ENCODE results near the gene ASB9.
"Not testable (repeated sequence)": the region's sequence is repeated elsewhere in the genome, so short reads cannot be mapped to it uniquely, and the experiment has no call there.

ASB9 gene, protein sequence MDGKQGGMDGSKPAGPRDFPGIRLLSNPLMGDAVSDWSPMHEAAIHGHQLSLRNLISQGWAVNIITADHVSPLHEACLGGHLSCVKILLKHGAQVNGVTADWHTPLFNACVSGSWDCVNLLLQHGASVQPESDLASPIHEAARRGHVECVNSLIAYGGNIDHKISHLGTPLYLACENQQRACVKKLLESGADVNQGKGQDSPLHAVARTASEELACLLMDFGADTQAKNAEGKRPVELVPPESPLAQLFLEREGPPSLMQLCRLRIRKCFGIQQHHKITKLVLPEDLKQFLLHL
- total RNA-seq, result 0.04 to 1.6 (median 0.55) reads per million in 17 experiments

GRCh38 chrX:15269618-15270521 lies at the start of gene ASB9:
Gene ASB9 (minus strand): TSS chrX:15270083. CDS start chrX:15269874, 209 bp downstream.
- peak; percentile 27 to 38 (median 34) for DNase-seq

GRCh38 chrX:15319075-15319474 lies 49.2 kb upstream of the ASB9 start:
- no peak for DNase-seq

DNA sequence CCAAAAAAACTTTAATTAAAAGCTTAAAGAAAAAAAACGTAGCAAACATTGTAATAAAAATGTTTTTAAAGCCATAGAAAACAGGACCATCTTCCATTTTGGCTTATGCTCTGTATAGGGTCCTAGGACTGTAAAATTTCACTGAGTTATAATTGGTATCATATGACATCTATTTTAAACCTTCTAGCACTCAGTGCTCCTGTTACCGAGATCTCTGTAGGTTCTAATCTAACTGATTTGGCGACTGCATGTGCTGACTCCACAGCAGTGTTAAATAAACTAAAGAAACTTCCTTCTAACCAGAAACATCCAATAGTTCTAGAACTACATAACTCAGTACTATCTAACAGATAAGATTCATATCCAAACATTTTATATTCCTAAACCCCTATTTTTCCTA lies 45.6 kb upstream of the ASB9 start, which contains the start of gene ASB11:
Gene ASB11, minus strand, starts transcription at position 132 of the 400 bp plus-strand sequence. Its CDS starts 35 bp downstream, at position 97.
- DNase-seq, result no peak

DNA sequence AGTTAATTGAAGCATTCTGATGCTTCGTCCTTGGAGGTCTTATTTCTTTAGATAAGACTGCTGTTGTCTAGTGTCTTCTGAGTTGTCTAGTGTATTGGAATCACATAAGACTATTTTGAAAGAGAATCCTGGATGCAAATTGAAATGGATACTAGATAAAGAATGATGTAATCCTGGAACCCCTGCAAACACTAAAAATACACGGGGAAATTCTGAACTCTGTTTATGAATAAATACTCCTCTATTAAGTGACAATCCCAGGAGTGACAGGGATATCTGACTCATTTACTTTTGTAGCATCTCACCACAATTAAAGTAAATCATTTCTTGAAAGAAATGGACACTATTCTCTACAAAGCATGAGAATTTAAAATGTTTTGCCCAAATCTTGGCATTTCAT lies 44.6 kb upstream of the ASB9 start:
- DNase-seq, result no peak

GRCh38 chrX:15311119-15311518 lies 41.2 kb upstream of the ASB9 start:
- DNase-seq, result no peak

DNA sequence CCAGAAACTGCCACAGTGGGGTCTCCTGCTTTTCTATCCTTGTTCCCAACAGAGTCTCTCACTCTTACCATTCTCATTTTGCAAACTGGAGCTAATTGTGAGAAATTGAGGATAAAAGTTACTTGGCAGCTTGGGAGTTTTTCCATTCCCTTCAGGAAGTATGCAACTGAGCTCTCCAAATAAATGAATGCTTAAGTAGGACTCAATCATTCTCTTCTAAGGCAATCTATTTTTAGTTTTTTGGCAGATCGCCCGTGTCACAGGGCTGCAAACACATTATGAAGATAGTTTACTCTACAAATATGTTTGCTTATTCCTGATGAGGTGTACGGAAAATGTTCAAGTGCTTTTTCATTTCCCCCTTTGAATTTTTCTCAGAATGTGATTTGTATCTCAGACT lies 40.2 kb upstream of the ASB9 start:
- peak; percentile 41 to 55 (median 50) for DNase-seq

DNA sequence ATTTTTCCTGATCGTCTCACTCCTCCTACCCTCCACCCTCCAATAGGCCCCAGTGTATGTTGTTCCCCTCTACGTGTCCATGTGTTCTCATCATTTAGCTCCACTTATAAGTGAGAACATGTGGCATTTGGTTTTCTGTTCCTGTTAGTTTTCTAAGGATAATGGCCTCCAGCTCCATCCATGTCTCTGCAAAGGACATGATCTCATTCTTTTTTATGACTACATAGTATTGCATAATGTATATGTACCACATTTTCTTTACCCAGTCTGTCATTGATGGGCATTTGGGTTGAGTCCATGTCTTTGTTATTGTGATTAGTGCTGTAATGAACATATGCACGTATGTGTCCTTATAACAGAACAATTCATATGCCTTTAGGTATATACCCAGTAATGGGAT lies 36.0 kb upstream of the ASB9 start:
- DNase-seq, result not testable (repeated sequence)

- DNase-seq, result peak; percentile 83 to 93 (median 88)
Measured at GRCh38 chrX:15301924-15302323, 32.0 kb upstream of the ASB9 start.

DNA sequence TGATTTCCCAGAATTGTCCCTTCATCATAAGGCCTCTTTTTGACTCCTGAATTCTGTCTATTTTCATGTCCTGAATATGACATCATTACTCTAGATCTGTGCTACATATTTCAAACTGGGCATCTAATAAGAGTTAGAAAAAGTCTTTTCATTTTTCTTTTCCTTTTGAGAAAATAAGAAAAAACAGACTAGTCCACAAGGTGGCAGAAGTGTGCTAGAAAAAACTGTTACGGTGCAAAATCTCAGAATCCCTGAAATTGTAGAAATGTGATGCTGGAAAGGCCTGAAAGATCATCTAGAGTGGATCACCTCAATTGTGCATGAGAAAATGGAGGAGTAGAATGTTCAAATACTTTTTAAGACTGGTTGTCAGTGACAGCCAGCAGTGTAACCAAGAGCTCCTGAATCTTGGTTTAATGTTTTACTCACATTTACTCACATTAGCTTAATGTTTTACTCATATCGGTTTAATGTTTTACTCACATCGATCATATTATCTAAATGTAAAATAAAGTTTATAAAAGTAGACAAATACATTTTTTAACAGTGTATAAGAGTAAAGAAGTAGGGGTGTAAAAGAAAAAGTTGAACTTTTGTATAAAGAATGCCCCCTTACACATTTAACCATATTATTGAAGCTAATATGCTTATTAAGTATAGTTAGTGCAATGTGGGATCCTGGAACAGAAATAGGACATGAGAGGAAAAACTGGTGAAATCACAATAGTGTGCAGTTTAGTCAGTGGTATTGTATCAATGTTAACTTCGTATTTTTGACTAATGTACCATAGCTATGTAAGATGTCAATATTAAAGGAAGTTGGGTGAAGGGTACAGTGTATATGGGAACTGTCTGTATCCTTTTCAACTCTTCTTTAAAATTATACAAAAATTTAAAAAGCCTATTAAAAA lies 30.3 kb upstream of the ASB9 start:
- DNase-seq, result peak; percentile 16 to 58 (median 44)

DNA sequence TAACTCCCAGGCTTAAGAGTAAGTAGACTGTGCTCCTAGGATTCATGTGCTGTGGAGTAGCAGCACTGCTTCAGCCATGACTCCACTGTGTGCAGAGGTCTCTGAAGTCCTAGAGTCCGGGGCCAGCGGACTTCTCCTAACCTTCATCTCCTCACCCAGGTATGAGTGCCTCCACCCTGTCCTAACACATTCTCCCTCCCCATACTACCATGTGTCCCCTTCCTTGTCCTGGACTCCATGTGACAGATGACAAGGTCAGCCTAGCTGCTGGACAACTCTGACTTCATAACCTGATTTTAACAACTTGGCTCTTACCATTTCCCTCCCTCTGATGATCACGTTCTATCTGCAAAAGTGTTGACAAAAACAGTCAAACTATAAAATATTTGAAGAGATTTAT lies 28.9 kb upstream of the ASB9 start:
- DNase-seq, result no peak

DNA sequence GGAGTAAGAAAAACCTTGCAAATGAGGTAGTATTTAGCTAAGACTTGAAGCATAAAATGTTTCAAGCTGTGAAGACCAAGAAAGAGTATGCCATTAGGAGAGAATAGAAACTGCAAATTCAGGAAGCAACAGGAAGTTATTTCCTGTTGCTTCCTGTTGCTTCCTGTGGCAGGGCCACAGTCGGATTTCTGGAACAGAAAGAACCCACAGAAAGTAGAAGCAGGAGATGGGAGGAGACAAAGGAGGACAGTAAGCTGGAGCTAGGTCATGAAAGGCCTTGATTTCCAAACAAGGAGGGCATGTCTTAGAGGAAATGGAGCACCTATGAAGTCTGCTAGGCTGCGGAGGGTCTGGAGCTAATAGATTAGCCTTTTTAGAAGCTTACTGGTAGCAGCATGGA lies 28.3 kb upstream of the ASB9 start:
- DNase-seq, result peak; percentile 16 to 50 (median 36)

DNA sequence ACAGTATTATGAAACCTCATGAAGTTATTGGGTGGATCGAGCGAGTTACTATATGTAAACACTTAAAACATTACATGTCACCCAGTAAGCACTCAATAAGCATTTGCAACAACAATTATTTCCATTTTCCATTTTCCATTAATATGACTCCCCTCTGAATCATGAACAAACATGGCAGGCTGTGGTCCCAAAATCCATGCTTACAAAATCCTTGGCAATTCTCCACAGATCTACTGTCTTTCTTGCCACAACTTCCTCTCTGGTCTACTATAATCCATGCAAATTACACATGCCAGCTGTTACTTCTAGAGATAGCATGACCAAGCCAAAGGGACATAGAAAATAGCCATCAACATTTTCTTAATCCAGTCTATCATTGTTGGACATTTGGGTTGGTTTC lies 23.6 kb upstream of the ASB9 start:
- peak in 1 of 4 experiments; percentile 5 for DNase-seq

GRCh38 chrX:15292861-15293260 lies 23.0 kb upstream of the ASB9 start:
- no peak for DNase-seq

DNA sequence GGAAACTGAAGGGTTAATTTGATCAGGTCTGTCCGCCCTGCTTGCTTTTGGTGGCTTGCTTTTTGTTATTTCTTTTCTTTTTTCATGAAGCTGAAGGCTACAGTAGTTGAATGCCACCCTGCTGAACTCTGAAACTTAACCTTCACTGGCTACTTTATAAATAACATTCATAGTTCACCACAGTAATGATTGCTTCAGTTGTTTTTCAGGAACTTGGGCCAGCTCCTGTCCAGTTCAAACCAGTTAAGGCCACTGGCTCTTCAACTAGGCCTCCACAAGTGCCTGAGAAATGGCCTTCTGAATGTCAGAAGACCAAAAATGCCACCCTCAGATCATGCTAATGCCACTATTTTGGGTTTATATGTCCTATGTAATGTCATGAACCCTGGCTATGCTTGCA lies 7.7 kb upstream of the ASB9 start:
- peak in 3 of 4 experiments; percentile 11 to 24 (median 22) for DNase-seq

DNA sequence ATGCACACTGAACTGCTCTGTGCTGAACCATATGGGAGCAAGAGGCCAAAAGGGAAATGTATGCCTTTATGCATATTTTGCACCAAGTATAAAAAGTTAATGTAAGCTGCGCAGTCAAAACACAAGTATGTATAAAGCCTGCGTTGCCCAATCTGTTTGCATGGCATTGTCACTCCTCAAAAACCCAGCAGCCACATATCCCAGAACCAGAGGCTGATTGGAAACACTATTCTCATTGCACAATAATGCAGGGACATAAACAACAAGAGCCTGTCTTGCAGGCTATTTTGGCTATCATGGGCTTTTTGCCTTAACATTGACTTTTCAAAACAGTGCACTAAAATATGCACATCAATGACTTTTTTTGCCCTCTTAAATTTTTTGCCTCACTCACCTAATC lies 5.1 kb upstream of the ASB9 start:
- no peak for DNase-seq

DNA sequence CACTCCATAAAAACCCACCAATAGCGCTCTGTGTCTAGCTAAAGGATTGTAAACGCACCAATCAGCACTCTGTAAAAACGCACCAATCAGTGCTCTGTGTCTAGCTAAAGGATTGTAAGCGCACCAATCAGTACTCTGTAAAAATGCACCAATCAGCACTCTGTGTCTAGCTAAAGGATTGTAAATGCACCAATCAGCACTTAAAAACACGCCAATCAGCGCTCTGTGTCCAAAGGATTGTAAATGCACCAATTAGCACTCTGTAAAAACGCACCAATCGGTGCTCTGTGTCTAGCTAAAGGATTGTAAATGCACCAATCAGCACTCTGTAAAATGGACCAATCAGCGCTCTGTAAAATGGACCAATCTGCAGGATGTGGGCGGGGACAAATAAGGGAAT lies 3.4 kb upstream of the ASB9 start:
- not testable (repeated sequence) for DNase-seq

- DNase-seq, result no peak
Measured at GRCh38 chrX:15271757-15272156, 1.9 kb upstream of the ASB9 start.

- DNase-seq, result no peak
Measured at GRCh38 chrX:15269120-15269519, 763 bp downstream of the ASB9 start.

DNA sequence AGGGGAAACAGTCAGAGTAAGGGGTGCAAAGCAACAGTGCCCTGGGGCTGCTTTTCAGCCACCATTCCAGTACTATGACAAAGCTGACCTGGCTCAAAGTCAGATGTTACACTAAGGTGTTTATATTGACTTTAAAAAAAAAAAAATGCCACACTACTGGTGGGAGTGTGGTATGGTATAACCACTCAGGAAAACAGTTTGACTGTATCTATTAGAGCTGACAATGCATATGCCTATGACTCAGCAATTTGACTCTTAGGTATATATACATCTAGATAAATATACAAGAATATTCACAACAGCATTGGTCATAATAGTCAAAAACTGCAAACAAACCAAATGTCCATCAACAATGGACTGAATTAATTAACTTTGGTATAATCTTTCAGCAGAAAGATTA lies 15.0 kb downstream of the ASB9 start:
- DNase-seq, result no peak

GRCh38 chrX:15245896-15246295 lies 24.0 kb downstream of the ASB9 start:
- no peak for DNase-seq

GRCh38 chrX:15244421-15244820 lies 25.5 kb downstream of the ASB9 start:
- no peak for DNase-seq

- DNase-seq, result peak; percentile 59 to 75 (median 62)
Measured at GRCh38 chrX:15242899-15243555, 26.9 kb downstream of the ASB9 start.

Data from suppressor macrophage (primary cell).